ENCODE data around the gene MED27.

DNA sequence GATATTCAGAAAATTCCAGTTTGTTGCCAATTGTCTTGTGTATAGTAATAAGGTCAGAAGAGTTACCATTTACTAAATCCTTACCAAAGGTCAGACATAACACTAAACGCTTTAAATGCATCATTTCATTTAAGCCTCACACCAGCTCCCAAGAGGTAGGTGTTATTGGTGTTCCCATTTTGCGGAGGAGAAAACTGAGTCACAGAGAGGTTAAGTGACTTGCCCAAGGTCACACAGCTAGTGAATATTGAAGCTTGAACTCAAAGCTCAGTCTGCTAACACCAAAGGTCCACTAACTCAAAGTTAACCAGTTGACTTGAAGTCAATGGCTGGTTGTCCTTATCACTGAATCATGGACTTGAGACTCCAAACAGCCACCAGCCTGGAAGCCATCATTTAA lies 41.4 kb upstream of the MED27 start:
- TF ChIP-seq, protein P1, sequence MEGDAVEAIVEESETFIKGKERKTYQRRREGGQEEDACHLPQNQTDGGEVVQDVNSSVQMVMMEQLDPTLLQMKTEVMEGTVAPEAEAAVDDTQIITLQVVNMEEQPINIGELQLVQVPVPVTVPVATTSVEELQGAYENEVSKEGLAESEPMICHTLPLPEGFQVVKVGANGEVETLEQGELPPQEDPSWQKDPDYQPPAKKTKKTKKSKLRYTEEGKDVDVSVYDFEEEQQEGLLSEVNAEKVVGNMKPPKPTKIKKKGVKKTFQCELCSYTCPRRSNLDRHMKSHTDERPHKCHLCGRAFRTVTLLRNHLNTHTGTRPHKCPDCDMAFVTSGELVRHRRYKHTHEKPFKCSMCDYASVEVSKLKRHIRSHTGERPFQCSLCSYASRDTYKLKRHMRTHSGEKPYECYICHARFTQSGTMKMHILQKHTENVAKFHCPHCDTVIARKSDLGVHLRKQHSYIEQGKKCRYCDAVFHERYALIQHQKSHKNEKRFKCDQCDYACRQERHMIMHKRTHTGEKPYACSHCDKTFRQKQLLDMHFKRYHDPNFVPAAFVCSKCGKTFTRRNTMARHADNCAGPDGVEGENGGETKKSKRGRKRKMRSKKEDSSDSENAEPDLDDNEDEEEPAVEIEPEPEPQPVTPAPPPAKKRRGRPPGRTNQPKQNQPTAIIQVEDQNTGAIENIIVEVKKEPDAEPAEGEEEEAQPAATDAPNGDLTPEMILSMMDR (IDR thresholded peaks at IDR 0.05), result no peak
- TF ChIP-seq POLR2A (IDR thresholded peaks at IDR 0.05), result no peak
- no peak for TF ChIP-seq EP300 (IDR thresholded peaks at IDR 0.05)
